ENCODE data around the gene TMEM221.

TMEM221 gene

GRCh38 chr19:17404015-17404414, 44.5 kb downstream of the TMEM221 start:
- H3K9me3 ChIP-seq (ENCODE audit: control insufficient read depth, insufficient read depth, low read depth, low read length): no peaks in the 10 kb centered on the region
- POLR2A ChIA-PET: interaction anchor here (0.6 to 1.2 kb wide), 4 partner anchors 16 to 460 kb away, joined by 3 to 9 read pairs (median 8); partner anchors contain the start of gene MVB12A
- no peaks in the 10 kb centered on the region for H3K36me3 ChIP-seq (ENCODE audit: control insufficient read depth in 2 of 2, insufficient read depth in 1 of 2, low read length in 2 of 2)
- CTCF ChIA-PET: interaction anchor here (1.7 kb wide), 1 partner anchor 13 kb away, joined by 8 read pairs; no protein-coding TSS in a partner anchor
- no peak for TF ChIP-seq ZNF843 (tag by site-specific recombination; IDR thresholded peaks at IDR 0.05)
- no peak for TF ChIP-seq ZNF449 (tag by site-specific recombination; IDR thresholded peaks at IDR 0.05)
- TF ChIP-seq ZNF654 (tag by site-specific recombination; IDR thresholded peaks at IDR 0.05; ENCODE audit: low read depth): no peak
- TF ChIP-seq ZSCAN4 (tag by site-specific recombination; IDR thresholded peaks at IDR 0.05): no peak
- 0 out of 2 replicates have a peak, but pooled peaks have one; percentile 25 for TF ChIP-seq ZNF398 (tag by site-specific recombination; IDR thresholded peaks at IDR 0.05)
- TF ChIP-seq ZFHX2 (tag by site-specific recombination; conservative IDR thresholded peaks at IDR 0.05): peak; percentile 64
- TF ChIP-seq GLIS2 (tag by site-specific recombination; IDR thresholded peaks at IDR 0.05): no peak
- no peak for TF ChIP-seq SETDB1 (IDR thresholded peaks at IDR 0.05; ENCODE audit: insufficient read length, low read length)
- TF ChIP-seq EGR2 (tag by site-specific recombination; IDR thresholded peaks at IDR 0.05; ENCODE audit: low read depth): peak; percentile 65
- no peak for TF ChIP-seq ZNF518A (tag by site-specific recombination; conservative IDR thresholded peaks at IDR 0.05; ENCODE audit: low read depth)
- no peak overlapping the region for H3K27ac ChIP-seq (ENCODE audit: extremely low read depth, low read depth, low read length)
- H3K4me3 ChIP-seq (ENCODE audit: low read depth, low read length): no peak overlapping the region
- H3K4me1 ChIP-seq (ENCODE audit: control insufficient read depth, insufficient read depth, low read length): no peaks in the 10 kb centered on the region

GRCh38 chr19:17402982-17403855, 45.2 kb downstream of the TMEM221 start:
- H3K4me1 ChIP-seq (ENCODE audit: control insufficient read depth, insufficient read depth, low read length): no peaks in the 10 kb centered on the region
- no peak overlapping the region for H3K27ac ChIP-seq (ENCODE audit: extremely low read depth, low read depth, low read length)
- H3K9me3 ChIP-seq (ENCODE audit: control insufficient read depth, insufficient read depth, low read depth, low read length): no peaks in the 10 kb centered on the region
- H3K4me3 ChIP-seq (ENCODE audit: low read depth, low read length): no peak overlapping the region
- CTCF ChIA-PET: interaction anchor here (0.9 to 1.2 kb wide), 2 partner anchors 9 to 12 kb away, joined by 3 to 5 read pairs; partner anchors contain the start of gene CCDC194
- H3K36me3 ChIP-seq (ENCODE audit: control insufficient read depth in 2 of 2, insufficient read depth in 1 of 2, low read length in 2 of 2): no peaks in the 10 kb centered on the region
- POLR2A ChIA-PET: interaction anchor here (0.6 to 1.2 kb wide), 6 partner anchors 17 to 461 kb away, joined by 3 to 9 read pairs (median 5); partner anchors contain the start of genes MVB12A and RPL18A
- TF ChIP-seq ZNF2 (tag by site-specific recombination; IDR thresholded peaks at IDR 0.05): no peak
- no peak for TF ChIP-seq ZNF561 (tag by site-specific recombination; IDR thresholded peaks at IDR 0.05; ENCODE audit: borderline replicate concordance)
- TF ChIP-seq SP3 (tag by site-specific recombination; IDR thresholded peaks at IDR 0.05): 0 out of 2 replicates have a peak, but pooled peaks have one; percentile 28
- peak; percentile 19; the same call in 1 of the 2 replicates for TF ChIP-seq ZBTB6 (tag by site-specific recombination; IDR thresholded peaks at IDR 0.05)
- TF ChIP-seq BCL11B (tag by site-specific recombination; IDR thresholded peaks at IDR 0.05; ENCODE audit: low read depth): 0 out of 2 replicates have a peak, but pooled peaks have one; percentile 33
- no peak for TF ChIP-seq ZNF184 (tag by site-specific recombination; IDR thresholded peaks at IDR 0.05)
- TF ChIP-seq ZNF211 (tag by site-specific recombination; IDR thresholded peaks at IDR 0.05; ENCODE audit: low read depth): no peak
- TF ChIP-seq ZNF335 (tag by site-specific recombination; conservative IDR thresholded peaks at IDR 0.05): peak; percentile 70
- TF ChIP-seq ZBTB17 (tag by site-specific recombination; IDR thresholded peaks at IDR 0.05): peak; percentile 60
- peak; percentile 59 for TF ChIP-seq ZBTB44 (tag by site-specific recombination; IDR thresholded peaks at IDR 0.05)

All from HEK293 (cell line).